Measurements from ENCODE around the gene GPR157. TPM values are rescaled to one million over a fixed set of nuclear protein-coding genes. Genes with fewer than 3 reads are reported as not detected.

The GPR157 gene
- total and polyA plus RNA-seq, 9 donors: 1.0 to 2.6 (median 1.3) TPM

GRCh38 chr1:9065213-9065751 lies 63.6 kb downstream of the GPR157 start:
- H3K27ac ChIP-seq (ENCODE audit: low read length): peak overlapping the region; percentile 29

GRCh38 chr1:9062846-9063245 lies 66.1 kb downstream of the GPR157 start:
- Histone ChIP-seq H3K4me3 (ENCODE audit: low read length) (no peak overlapping the region), H3K27ac (ENCODE audit: low read length) (no peak overlapping the region), H3K36me3 (ENCODE audit: control insufficient read depth, insufficient read depth, low read length) (no peaks in the 10 kb centered on the region), H3K4me1 (ENCODE audit: control insufficient read depth, insufficient read depth, low read length) (peaks cover 33% of the 10 kb centered on the region), H3K9me3 (replicated peaks; ENCODE audit: control insufficient read depth, low read depth, low read length) (no peaks in the 10 kb centered on the region), H3K27me3 (ENCODE audit: control insufficient read depth, insufficient read depth, low read length) (no peaks in the 10 kb centered on the region)
- WGBS (ENCODE audit: insufficient coverage): no CpG with 5 or more reads among the region's 5 CpGs
- DNase-seq: no peak

More at GRCh38 chr1:9065213-9065751, 63.6 kb downstream of the GPR157 start:
- no peaks in the 10 kb centered on the region for H3K36me3 ChIP-seq (ENCODE audit: control insufficient read depth, insufficient read depth, low read length)
- H3K27me3 ChIP-seq (ENCODE audit: control insufficient read depth, insufficient read depth, low read length): no peaks in the 10 kb centered on the region
- WGBS (ENCODE audit: insufficient coverage): 85% methylated on average over 4 of the region's 7 CpGs
- no peak for DNase-seq
- no peak overlapping the region for H3K4me3 ChIP-seq (ENCODE audit: low read length)
- no peaks in the 10 kb centered on the region for H3K9me3 ChIP-seq (replicated peaks; ENCODE audit: control insufficient read depth, low read depth, low read length)
- peaks cover 40% of the 10 kb centered on the region for H3K4me1 ChIP-seq (ENCODE audit: control insufficient read depth, insufficient read depth, low read length)

GRCh38 chr1:9062021-9062471 lies 66.9 kb downstream of the GPR157 start:
- H3K27ac ChIP-seq (ENCODE audit: low read length): no peak overlapping the region
- no peak for DNase-seq

GRCh38 chr1:9061252-9061960 lies 67.5 kb downstream of the GPR157 start:
- peaks cover 22% of the 10 kb centered on the region for H3K4me1 ChIP-seq (ENCODE audit: control insufficient read depth, insufficient read depth, low read length)
- H3K36me3 ChIP-seq (ENCODE audit: control insufficient read depth, insufficient read depth, low read length): no peaks in the 10 kb centered on the region
- H3K9me3 ChIP-seq (replicated peaks; ENCODE audit: control insufficient read depth, low read depth, low read length): no peaks in the 10 kb centered on the region
- no peak overlapping the region for H3K27ac ChIP-seq (ENCODE audit: low read length)
- no peak overlapping the region for H3K4me3 ChIP-seq (ENCODE audit: low read length)
- 46% methylated on average over 2 of the region's 6 CpGs for WGBS (ENCODE audit: insufficient coverage)
- no peaks in the 10 kb centered on the region for H3K27me3 ChIP-seq (ENCODE audit: control insufficient read depth, insufficient read depth, low read length)
- peak; percentile 28 for DNase-seq

More at GRCh38 chr1:9062021-9062471, 66.9 kb downstream of the GPR157 start:
- H3K27me3 ChIP-seq (ENCODE audit: control insufficient read depth, insufficient read depth, low read length): no peaks in the 10 kb centered on the region
- H3K36me3 ChIP-seq (ENCODE audit: control insufficient read depth, insufficient read depth, low read length): no peaks in the 10 kb centered on the region
- 100% methylated on average over 1 of the region's 7 CpGs for WGBS (ENCODE audit: insufficient coverage)
- H3K9me3 ChIP-seq (replicated peaks; ENCODE audit: control insufficient read depth, low read depth, low read length): no peaks in the 10 kb centered on the region
- peaks cover 26% of the 10 kb centered on the region for H3K4me1 ChIP-seq (ENCODE audit: control insufficient read depth, insufficient read depth, low read length)
- H3K4me3 ChIP-seq (ENCODE audit: low read length): no peak overlapping the region

- Histone ChIP-seq H3K4me3 (ENCODE audit: low read length) (no peak overlapping the region), H3K27ac (ENCODE audit: low read length) (no peak overlapping the region)
- no peak for DNase-seq
Observed at GRCh38 chr1:9059891-9060744, 68.8 kb downstream of the GPR157 start.

GRCh38 chr1:9058465-9058864 lies 70.4 kb downstream of the GPR157 start:
- H3K4me1 ChIP-seq (ENCODE audit: control insufficient read depth, insufficient read depth, low read length): peaks cover 16% of the 10 kb centered on the region
- no CpG with 5 or more reads among the region's 2 CpGs for WGBS (ENCODE audit: insufficient coverage)
- H3K36me3 ChIP-seq (ENCODE audit: control insufficient read depth, insufficient read depth, low read length): no peaks in the 10 kb centered on the region
- peak; percentile 66 for DNase-seq
- H3K27me3 ChIP-seq (ENCODE audit: control insufficient read depth, insufficient read depth, low read length): no peaks in the 10 kb centered on the region
- H3K27ac ChIP-seq (ENCODE audit: low read length): peak overlapping the region; percentile 10
- no peak overlapping the region for H3K4me3 ChIP-seq (ENCODE audit: low read length)
- H3K9me3 ChIP-seq (replicated peaks; ENCODE audit: control insufficient read depth, low read depth, low read length): no peaks in the 10 kb centered on the region

More at GRCh38 chr1:9059891-9060744, 68.8 kb downstream of the GPR157 start:
- H3K27me3 ChIP-seq (ENCODE audit: control insufficient read depth, insufficient read depth, low read length): no peaks in the 10 kb centered on the region
- H3K9me3 ChIP-seq (replicated peaks; ENCODE audit: control insufficient read depth, low read depth, low read length): no peaks in the 10 kb centered on the region
- peaks cover 21% of the 10 kb centered on the region for H3K4me1 ChIP-seq (ENCODE audit: control insufficient read depth, insufficient read depth, low read length)
- WGBS (ENCODE audit: insufficient coverage): 69% methylated on average over 4 of the region's 4 CpGs
- H3K36me3 ChIP-seq (ENCODE audit: control insufficient read depth, insufficient read depth, low read length): no peaks in the 10 kb centered on the region

GRCh38 chr1:9057851-9058250 lies 71.1 kb downstream of the GPR157 start:
- Histone ChIP-seq H3K27ac (ENCODE audit: low read length) (no peak overlapping the region), H3K4me1 (ENCODE audit: control insufficient read depth, insufficient read depth, low read length) (peaks cover 16% of the 10 kb centered on the region), H3K9me3 (replicated peaks; ENCODE audit: control insufficient read depth, low read depth, low read length) (no peaks in the 10 kb centered on the region), H3K36me3 (ENCODE audit: control insufficient read depth, insufficient read depth, low read length) (no peaks in the 10 kb centered on the region), H3K27me3 (ENCODE audit: control insufficient read depth, insufficient read depth, low read length) (no peaks in the 10 kb centered on the region), H3K4me3 (ENCODE audit: low read length) (no peak overlapping the region)
- 81% methylated on average over 8 of the region's 10 CpGs for WGBS (ENCODE audit: insufficient coverage)
- DNase-seq: no peak

- no peaks in the 10 kb centered on the region for H3K36me3 ChIP-seq (ENCODE audit: control insufficient read depth, insufficient read depth, low read length)
- DNase-seq: no peak
- H3K4me3 ChIP-seq (ENCODE audit: low read length): no peak overlapping the region
- no CpG with 5 or more reads among the region's 6 CpGs for WGBS (ENCODE audit: insufficient coverage)
- H3K27ac ChIP-seq (ENCODE audit: low read length): no peak overlapping the region
- no peaks in the 10 kb centered on the region for H3K9me3 ChIP-seq (replicated peaks; ENCODE audit: control insufficient read depth, low read depth, low read length)
- H3K27me3 ChIP-seq (ENCODE audit: control insufficient read depth, insufficient read depth, low read length): no peaks in the 10 kb centered on the region
- no peaks in the 10 kb centered on the region for H3K4me1 ChIP-seq (ENCODE audit: control insufficient read depth, insufficient read depth, low read length)
Observed at GRCh38 chr1:9052272-9053049, 76.4 kb downstream of the GPR157 start.

GRCh38 chr1:9051379-9051778 lies 77.5 kb downstream of the GPR157 start:
- Histone ChIP-seq H3K4me1 (ENCODE audit: control insufficient read depth, insufficient read depth, low read length) (no peaks in the 10 kb centered on the region), H3K27me3 (ENCODE audit: control insufficient read depth, insufficient read depth, low read length) (no peaks in the 10 kb centered on the region), H3K36me3 (ENCODE audit: control insufficient read depth, insufficient read depth, low read length) (no peaks in the 10 kb centered on the region), H3K27ac (ENCODE audit: low read length) (no peak overlapping the region), H3K4me3 (ENCODE audit: low read length) (no peak overlapping the region), H3K9me3 (replicated peaks; ENCODE audit: control insufficient read depth, low read depth, low read length) (no peaks in the 10 kb centered on the region)
- WGBS (ENCODE audit: insufficient coverage): no CpG with 5 or more reads among the region's 1 CpG
- no peak for DNase-seq

Data from muscle of leg (tissue), 11 donors.